Thyroid gland (tissue), 4 donors: ENCODE data around the gene GRIN2A. TPM values are rescaled to one million over a fixed set of nuclear protein-coding genes. Genes with fewer than 3 reads are reported as not detected.

Experiments
- DNase-seq, 2 donors: peaks; one replicate each; pipeline ENCODE4 v3.0.0-alpha.2; 2019
- H3K27ac ChIP-seq, 3 donors: fragments of 200-600 bp; sonication (generic); 1 replicate in 2 of 3; 2 replicates in 1 of 3; pipeline ENCODE4 v1.5.1; 2016 to 2019; ENCODE audit warnings: mild to moderate bottlenecking in 1 of 3, moderate library complexity in 1 of 3
- H3K27me3 ChIP-seq: fragments of 200-600 bp; sonication (generic); one replicate; pipeline ENCODE4 v1.5.1; 2019
- H3K36me3 ChIP-seq, 2 donors: fragments of 200-600 bp; sonication (generic); one replicate each; pipeline ENCODE4 v1.5.1; 2016 to 2019
- H3K4me1 ChIP-seq, 2 donors: fragments of 200-600 bp; sonication (generic); one replicate each; pipeline ENCODE4 v1.5.1; 2017 to 2019
- H3K4me3 ChIP-seq, 3 donors: fragments of 200-600 bp; sonication (generic); replicated peaks in 1 of 3; 1 replicate in 2 of 3; 2 replicates in 1 of 3; pipeline ENCODE4 v1.5.1; 2016; ENCODE audit warnings: mild to moderate bottlenecking in 1 of 3
- H3K9me3 ChIP-seq: fragments of 200-600 bp; sonication (generic); one replicate; pipeline ENCODE4 v1.5.1; 2017
- CTCF ChIP-seq, 6 experiments: fragments of 200-600 bp in 3 of 6; fragments of 450-650 bp in 3 of 6; sonication (generic) in 3 of 6; IDR thresholded peaks; one replicate each; pipeline ENCODE4 v1.5.1; 2016 to 2019; ENCODE audit warnings: antibody characterized with exemption in 6 of 6, mild to moderate bottlenecking in 2 of 6, inconsistent platforms in 1 of 6, moderate library complexity in 1 of 6
- POLR2A ChIP-seq, 2 donors: fragments of 450-650 bp; IDR thresholded peaks; one replicate each; pipeline ENCODE4 v1.6.1; 2017; ENCODE audit warnings: antibody characterized with exemption in 2 of 2, mild to moderate bottlenecking in 2 of 2, moderate library complexity in 1 of 2
- WGBS, 2 donors: methylation state at CpG; one replicate each; pipeline ENCODE4 v1.1.5; 2017; 5-methylcytosine and 5-hydroxymethylcytosine counted together
- intact Hi-C: fragments of 100-400 bp; cut with DNase I; formaldehyde crosslinking; loops from one replicate; pipeline ENCODE4 v1.15.1; 2023
- total RNA-seq, 4 donors: library from RNA; depleted of rRNA; stranded (reverse); fragments of >200 nt; gene quantifications; one replicate each; pipeline ENCODE4 v1.2.3, GENCODE V29; 2016

Gene GRIN2A
- total RNA-seq, 4 donors from 2014 or later: 0.11 to 1.3 (median 0.53) TPM

DNA sequence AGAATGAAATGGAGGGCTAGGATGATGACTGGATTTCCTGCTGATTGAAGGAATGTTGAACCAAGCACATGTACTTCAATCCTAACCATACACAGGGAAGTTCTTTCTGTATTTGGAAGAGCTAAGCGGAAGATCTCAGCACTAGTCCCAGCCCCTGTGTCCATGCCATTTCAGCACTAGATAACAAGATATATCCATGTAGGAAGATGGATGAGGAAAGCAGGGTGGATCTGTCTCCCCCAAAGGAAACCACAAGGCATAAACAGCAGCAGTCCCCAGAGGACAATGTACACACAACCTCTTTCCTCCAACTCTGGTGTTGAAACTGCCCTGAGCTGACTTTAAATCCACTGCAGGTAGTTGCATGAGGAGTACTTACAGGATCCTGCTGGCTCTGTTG, 75.1 kb downstream of the GRIN2A start:
- no peaks in the 10 kb centered on the region for H3K4me1 ChIP-seq
- DNase-seq: no peak
- no peaks in the 10 kb centered on the region for H3K9me3 ChIP-seq
- no peak for TF ChIP-seq POLR2A (IDR thresholded peaks at IDR 0.05)
- TF ChIP-seq CTCF (IDR thresholded peaks at IDR 0.05): no peak
- H3K27me3 ChIP-seq: no peaks in the 10 kb centered on the region
- intact Hi-C loops: no loop called here
- WGBS, 2 donors: 93 to 94% methylated on average over 1 of the region's 1 CpG
- H3K36me3 ChIP-seq: no peaks in the 10 kb centered on the region
- H3K27ac ChIP-seq: no peak overlapping the region
- H3K4me3 ChIP-seq: no peak overlapping the region

DNA sequence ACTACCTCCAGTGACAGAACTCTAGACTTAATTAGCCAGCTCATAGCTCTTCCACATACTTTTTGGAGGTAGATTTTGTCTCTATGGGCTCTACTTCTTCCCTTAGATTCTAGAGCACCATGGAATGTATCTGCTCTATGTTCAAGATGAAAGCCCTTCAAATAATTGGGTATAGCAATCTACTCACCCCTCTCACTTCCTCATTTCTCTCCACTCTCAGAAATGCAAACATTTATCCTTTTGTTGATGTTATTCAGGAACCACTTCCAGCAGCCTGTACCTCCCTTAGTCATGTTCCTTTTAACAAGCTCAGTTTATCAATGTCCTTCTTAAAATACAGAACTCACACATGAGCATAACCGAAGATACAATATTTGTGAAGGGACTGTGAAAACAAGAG, 78.5 kb downstream of the GRIN2A start:
- intact Hi-C loops: no loop called here
- Histone ChIP-seq H3K36me3 (no peaks in the 10 kb centered on the region), H3K9me3 (no peaks in the 10 kb centered on the region), H3K27me3 (no peaks in the 10 kb centered on the region), H3K4me3 (no peak overlapping the region), H3K27ac (no peak overlapping the region), H3K4me1 (no peaks in the 10 kb centered on the region)
- 90 to 98% methylated on average over 1 of the region's 1 CpG for WGBS, 2 donors
- DNase-seq: no peak
- TF ChIP-seq CTCF (IDR thresholded peaks at IDR 0.05) (no peak), POLR2A (IDR thresholded peaks at IDR 0.05) (no peak)

DNA sequence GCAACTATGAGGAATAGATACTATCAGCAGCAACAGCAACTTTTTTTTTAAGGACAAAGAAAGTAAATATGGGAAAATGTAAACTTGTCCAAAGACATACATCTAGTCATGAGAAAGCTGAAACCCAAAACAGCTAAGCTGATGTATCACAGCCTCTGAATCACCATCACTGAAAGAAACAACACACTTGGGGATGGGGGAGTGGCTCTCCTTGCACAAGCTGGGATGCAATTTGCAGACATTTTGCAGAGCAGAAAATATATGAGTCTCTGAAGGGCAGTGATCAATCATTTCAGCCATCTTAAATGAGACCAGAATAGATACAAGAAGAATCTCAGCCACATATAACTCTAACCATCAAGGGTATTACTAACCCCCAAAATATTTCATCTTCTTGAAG, 79.1 kb downstream of the GRIN2A start:
- DNase-seq: no peak
- TF ChIP-seq CTCF (IDR thresholded peaks at IDR 0.05) (no peak), POLR2A (IDR thresholded peaks at IDR 0.05) (no peak)
- H3K4me1 ChIP-seq: no peaks in the 10 kb centered on the region
- no peak overlapping the region for H3K4me3 ChIP-seq
- intact Hi-C loops: no loop called here
- no peaks in the 10 kb centered on the region for H3K27me3 ChIP-seq
- no peaks in the 10 kb centered on the region for H3K9me3 ChIP-seq
- H3K27ac ChIP-seq: no peak overlapping the region
- H3K36me3 ChIP-seq: no peaks in the 10 kb centered on the region

GRCh38 chr16:10100829-10101228, 81.4 kb downstream of the GRIN2A start:
- Histone ChIP-seq H3K27me3 (no peaks in the 10 kb centered on the region), H3K27ac (no peak overlapping the region), H3K4me1 (no peaks in the 10 kb centered on the region), H3K4me3 (no peak overlapping the region), H3K9me3 (no peaks in the 10 kb centered on the region), H3K36me3 (no peaks in the 10 kb centered on the region)
- TF ChIP-seq CTCF (IDR thresholded peaks at IDR 0.05): no peak
- no peak for TF ChIP-seq POLR2A (IDR thresholded peaks at IDR 0.05)
- DNase-seq: no peak
- intact Hi-C loops: no loop called here
- WGBS, 2 donors: 44 to 76% methylated on average over 4 of the region's 4 CpGs

DNA sequence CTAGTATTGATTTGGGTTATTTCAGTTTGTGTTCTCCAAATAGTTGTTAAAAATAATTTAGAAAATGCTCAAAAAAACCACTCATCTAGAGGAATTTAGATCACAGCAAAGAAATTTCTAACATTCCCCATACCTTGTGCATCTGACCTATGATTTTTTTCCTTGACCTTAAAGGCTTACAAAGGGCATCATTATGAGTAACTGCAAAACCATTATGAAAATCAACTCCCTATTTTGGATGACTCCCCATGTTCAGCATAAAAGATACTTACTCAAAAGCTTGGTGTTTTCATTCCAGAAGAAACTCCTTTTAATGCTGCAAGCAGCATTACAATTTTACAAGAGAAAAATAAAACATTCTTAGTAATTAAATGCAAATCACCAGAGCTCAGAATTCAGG, 83.2 kb downstream of the GRIN2A start:
- Histone ChIP-seq H3K36me3 (no peaks in the 10 kb centered on the region), H3K4me1 (no peaks in the 10 kb centered on the region), H3K4me3 (no peak overlapping the region), H3K9me3 (no peaks in the 10 kb centered on the region), H3K27ac (no peak overlapping the region), H3K27me3 (no peaks in the 10 kb centered on the region)
- no peak for TF ChIP-seq CTCF (IDR thresholded peaks at IDR 0.05)
- TF ChIP-seq POLR2A (IDR thresholded peaks at IDR 0.05): no peak
- no peak for DNase-seq
- intact Hi-C loops: no loop called here
